ENCODE measurements around the gene KCNK3. TPM values are rescaled to one million over a fixed set of nuclear protein-coding genes. Genes with fewer than 3 reads are reported as not detected.

The KCNK3 gene
- total and polyA plus RNA-seq, 10 of the 15 experiments (the other 5 are each of a cell fraction or from before 2014, with no cell fraction given): 0.13 TPM; not detected in 9

GRCh38 chr2:26712486-26713465, 20.3 kb downstream of the KCNK3 start (continued):
- TF ChIP-seq CUX1 (IDR thresholded peaks at IDR 0.05; ENCODE audit: insufficient replicate concordance, low read depth, low read length) (no peak), SP1 (IDR thresholded peaks at IDR 0.05; ENCODE audit: low read depth, low read length) (no peak), KLF5 (IDR thresholded peaks at IDR 0.05; ENCODE audit: partially characterized antibody) (no peak), IRF5 (IDR thresholded peaks at IDR 0.05; ENCODE audit: borderline replicate concordance) (no peak), PRDM15 (CRISPR knock-in tag; IDR thresholded peaks at IDR 0.05) (no peak), CHD4 (IDR thresholded peaks at IDR 0.05) (no peak), SMAD1 (IDR thresholded peaks at IDR 0.05; ENCODE audit: low read depth, partially characterized antibody) (no peak), MTA2 (IDR thresholded peaks at IDR 0.05; ENCODE audit: low read depth) (no peak), JUNB (IDR thresholded peaks at IDR 0.05) (no peak), NFXL1 (IDR thresholded peaks at IDR 0.05; ENCODE audit: borderline replicate concordance) (no peak), STAT1 (conservative IDR thresholded peaks at IDR 0.05) (no peak)
